HCT116 (cell line): Measurements from ENCODE around the gene CUEDC1. TPM values are rescaled to one million over a fixed set of nuclear protein-coding genes. Genes with fewer than 3 reads are reported as not detected.

Experiments
- ATAC-seq: fragments of 200-7000 bp; cut with Tn5 transposase; 2 replicates; pipeline ENCODE4 v1.9.1; 2020; ENCODE audit warnings: mild to moderate bottlenecking, moderate library complexity
- BruUV-seq: library from RNA; stranded (reverse); fragments of 400-500 nt; replicated peaks from 2 replicates; lab custom pipeline; 2021; lab: Mats Ljungman, UMichigan
- CTCF ChIA-PET: fragments of 300-600 bp; sonication (Branson Sonifier 250); formaldehyde crosslinking; loops from one replicate; lab custom pipeline; 2021; ENCODE audit warnings: antibody characterized with exemption; lab: Charles Lee
- POLR2A ChIA-PET: fragments of 300-600, 350-600 bp; sonication (Branson Sonifier 250); formaldehyde crosslinking; loops from one replicate; lab custom pipeline; 2021; ENCODE audit warnings: antibody characterized with exemption; lab: Charles Lee
- RAD21 ChIA-PET, 2 experiments: fragments of 300-600 bp; sonication (Branson Sonifier 250); formaldehyde crosslinking; loops; one replicate each; lab custom pipeline; 2023; ENCODE audit warnings: low total read pairs in 2 of 2; ENCODE audit not compliant: uncharacterized antibody in 2 of 2, unreplicated experiment in 2 of 2, low non-redundant PET in 1 of 2; lab: Charles Lee
- DNase-seq: peaks from one replicate; pipeline ENCODE4 v3.0.0-alpha.2; 2010; ENCODE audit warnings: low read depth, low spot score
- H2AFZ ChIP-seq: fragments of 200-600 bp; shearing (Covaris generic), sonication (generic); 2 replicates; pipeline ENCODE4 v1.6.1; 2017; ENCODE audit warnings: low read depth, mixed run types, mixed read lengths, antibody characterized with exemption, low read length; ENCODE audit not compliant: poor library complexity, severe bottlenecking
- H3K27ac ChIP-seq: 2 replicates; pipeline ENCODE4 v1.5.1; 2012; ENCODE audit warnings: low read depth, low read length
- H3K27me3 ChIP-seq: fragments of 200-600 bp; sonication (generic); 2 replicates; pipeline ENCODE4 v1.6.1; 2016; ENCODE audit warnings: mixed run types, low read length, mixed read lengths; ENCODE audit not compliant: insufficient read depth
- H3K36me3 ChIP-seq, 2 experiments: fragments of 200-500 bp in 1 of 2; fragments of 200-600 bp in 1 of 2; sonication (Bioruptor generic) in 1 of 2; sonication (generic) in 1 of 2; 2 replicates each; pipeline versions ENCODE4 v1.5.1 to v1.6.1; 2014 to 2016; ENCODE audit warnings: low read length in 2 of 2, inconsistent platforms in 1 of 2, mixed read lengths in 1 of 2, mixed run types in 1 of 2; ENCODE audit not compliant: insufficient read depth in 2 of 2, control insufficient read depth in 1 of 2
- H3K4me1 ChIP-seq, 2 experiments: fragments of 200-600 bp in 1 of 2; sonication (generic) in 1 of 2; 2 replicates each; pipeline versions ENCODE4 v1.5.1 to v1.6.1; 2012 to 2017; ENCODE audit warnings: low read length in 2 of 2, inconsistent platforms in 1 of 2, mild to moderate bottlenecking in 1 of 2, mixed read lengths in 1 of 2, mixed run types in 1 of 2, moderate library complexity in 1 of 2; ENCODE audit not compliant: insufficient read depth in 2 of 2, control insufficient read depth in 1 of 2
- H3K4me2 ChIP-seq: fragments of 200-600 bp; sonication (generic); 2 replicates; pipeline ENCODE4 v1.6.1; 2017; ENCODE audit warnings: mixed run types, low read length, mixed read lengths
- H3K4me3 ChIP-seq, 2 experiments: fragments of 200-600 bp in 1 of 2; sonication (generic) in 1 of 2; replicated peaks in 1 of 2; 2 replicates each; pipeline ENCODE4 v1.5.1; 2011 to 2016; ENCODE audit warnings: low read length in 2 of 2, control low read depth in 1 of 2, low read depth in 1 of 2, mild to moderate bottlenecking in 1 of 2, mixed read lengths in 1 of 2, mixed run types in 1 of 2
- H3K79me2 ChIP-seq: fragments of 200-600 bp; sonication (generic); 2 replicates; pipeline ENCODE4 v1.6.1; 2017; ENCODE audit warnings: mild to moderate bottlenecking, mixed run types, low read length, moderate library complexity, mixed read lengths; ENCODE audit not compliant: insufficient read depth
- H3K9ac ChIP-seq: fragments of 200-600 bp; sonication (generic); 2 replicates; pipeline ENCODE4 v1.6.1; 2016; ENCODE audit warnings: low read length, mixed read lengths
- H3K9me2 ChIP-seq: fragments of 200-600 bp; sonication (generic), shearing (Covaris generic); 2 replicates; pipeline ENCODE4 v1.6.1; 2017; ENCODE audit warnings: mixed run types, mild to moderate bottlenecking, moderate library complexity; ENCODE audit not compliant: insufficient read depth
- H3K9me3 ChIP-seq, 2 experiments: fragments of 200-500 bp in 1 of 2; fragments of 200-600 bp in 1 of 2; sonication (Bioruptor generic) in 1 of 2; sonication (generic) in 1 of 2; 2 replicates each; pipeline ENCODE4 v1.6.1; 2014 to 2017; ENCODE audit warnings: low read length in 2 of 2, mixed read lengths in 2 of 2, inconsistent platforms in 1 of 2, low read depth in 1 of 2, mild to moderate bottlenecking in 1 of 2, mixed run types in 1 of 2, moderate library complexity in 1 of 2; ENCODE audit not compliant: control insufficient read depth in 1 of 2, insufficient read depth in 1 of 2
- H4K20me1 ChIP-seq: fragments of 200-600 bp; sonication (generic), shearing (Covaris generic); 2 replicates; pipeline ENCODE4 v1.6.1; 2017; ENCODE audit warnings: mixed run types, mild to moderate bottlenecking, moderate library complexity; ENCODE audit not compliant: insufficient read depth
- CBX3 ChIP-seq: IDR thresholded peaks from 2 replicates; pipeline ENCODE4 v1.6.1; 2012; ENCODE audit warnings: low read depth
- CEBPB ChIP-seq: IDR thresholded peaks from 2 replicates; pipeline ENCODE4 v1.6.1; 2012; ENCODE audit warnings: low read depth
- EGR1 ChIP-seq: IDR thresholded peaks from 2 replicates; pipeline ENCODE4 v1.6.1; 2012; ENCODE audit warnings: low read depth
- ELF1 ChIP-seq: IDR thresholded peaks from 2 replicates; pipeline ENCODE4 v1.6.1; 2012; ENCODE audit warnings: low read depth, borderline replicate concordance
- EZH2 ChIP-seq: fragments of 200-600 bp; sonication (generic); IDR thresholded peaks from 2 replicates; pipeline ENCODE4 v1.6.1; 2017; ENCODE audit warnings: antibody characterized with exemption, mixed run types
- EZH2phosphoT487 ChIP-seq: fragments of 200-600 bp; IDR thresholded peaks from 2 replicates; pipeline ENCODE4 v1.6.1; 2018; ENCODE audit warnings: antibody characterized with exemption, borderline replicate concordance
- FOSL1 ChIP-seq: IDR thresholded peaks from 2 replicates; pipeline ENCODE4 v1.6.1; 2012; ENCODE audit warnings: low read depth
- POLR2A ChIP-seq: IDR thresholded peaks from 2 replicates; pipeline ENCODE4 v1.7.0; 2011; ENCODE audit warnings: borderline replicate concordance; ENCODE audit not compliant: insufficient read depth, insufficient read length; ENCODE audit errors: extremely low read depth
- POLR2AphosphoS5 ChIP-seq: IDR thresholded peaks from 2 replicates; pipeline ENCODE4 v1.6.1; 2011; ENCODE audit warnings: mild to moderate bottlenecking, low read depth, low read length, moderate library complexity
- RAD21 ChIP-seq: IDR thresholded peaks from 2 replicates; pipeline ENCODE4 v1.6.1; 2012; ENCODE audit warnings: low read depth, mild to moderate bottlenecking
- SIN3A ChIP-seq: IDR thresholded peaks from 2 replicates; pipeline ENCODE4 v1.6.1; 2012; ENCODE audit warnings: low read depth
- SP1 ChIP-seq: IDR thresholded peaks from 2 replicates; pipeline ENCODE4 v1.6.1; 2012; ENCODE audit warnings: low read depth
- SRF ChIP-seq: IDR thresholded peaks from 2 replicates; pipeline ENCODE4 v1.6.1; 2012; ENCODE audit warnings: low read depth
- TCF7L2 ChIP-seq: IDR thresholded peaks from 2 replicates; pipeline ENCODE4 v1.7.0; 2011; ENCODE audit warnings: borderline replicate concordance, inconsistent platforms; ENCODE audit not compliant: insufficient read depth, insufficient read length; ENCODE audit errors: extremely low read depth
- YY1 ChIP-seq: IDR thresholded peaks from 2 replicates; pipeline ENCODE4 v1.6.1; 2011; ENCODE audit warnings: low read length, low read depth, moderate library complexity, mild to moderate bottlenecking; ENCODE audit not compliant: insufficient replicate concordance; ENCODE audit errors: extremely low read depth
- ZFX ChIP-seq: fragments of 450-650 bp; IDR thresholded peaks from 2 replicates; pipeline ENCODE4 v1.6.1; 2017
- intact Hi-C: fragments of 100-400 bp; cut with micrococcal nuclease; formaldehyde crosslinking; loops from 2 replicates; pipeline ENCODE4 v1.10.0; 2022
- total RNA-seq: library from RNA; stranded (reverse); gene quantifications from one replicate; pipeline ENCODE4 v1.2.1, GENCODE V29; 2021; ENCODE audit not compliant: unreplicated experiment
- TF ChIP-seq, protein P1 (sequence below): IDR thresholded peaks from 2 replicates; pipeline ENCODE4 v1.6.1; 2012
- TF ChIP-seq, protein P2 (sequence below): IDR thresholded peaks from 2 replicates; pipeline ENCODE4 v1.6.1; 2011; ENCODE audit warnings: mild to moderate bottlenecking, low read length, moderate library complexity; ENCODE audit not compliant: insufficient replicate concordance; ENCODE audit errors: extremely low read depth
- TF ChIP-seq, protein P3 (sequence below), 3 experiments: fragments of 200-600 bp in 1 of 3; sonication (generic) in 1 of 3; IDR thresholded peaks in 2 of 3; conservative IDR thresholded peaks in 1 of 3; 2 replicates each; pipeline ENCODE4 v1.5.1; 2012 to 2017; ENCODE audit warnings: low read depth in 2 of 3, low read length in 2 of 3, antibody characterized with exemption in 1 of 3, borderline replicate concordance in 1 of 3, control low read depth in 1 of 3, mild to moderate bottlenecking in 1 of 3, mixed read lengths in 1 of 3, mixed run types in 1 of 3, moderate library complexity in 1 of 3; ENCODE audit not compliant: insufficient read depth in 1 of 3
- TF ChIP-seq, protein P4 (sequence below): IDR thresholded peaks from 2 replicates; pipeline ENCODE4 v1.6.1; 2012; ENCODE audit warnings: low read depth

The CUEDC1 gene
- total RNA-seq, 1 experiment from 2014 or later = 60.2 TPM

DNA sequence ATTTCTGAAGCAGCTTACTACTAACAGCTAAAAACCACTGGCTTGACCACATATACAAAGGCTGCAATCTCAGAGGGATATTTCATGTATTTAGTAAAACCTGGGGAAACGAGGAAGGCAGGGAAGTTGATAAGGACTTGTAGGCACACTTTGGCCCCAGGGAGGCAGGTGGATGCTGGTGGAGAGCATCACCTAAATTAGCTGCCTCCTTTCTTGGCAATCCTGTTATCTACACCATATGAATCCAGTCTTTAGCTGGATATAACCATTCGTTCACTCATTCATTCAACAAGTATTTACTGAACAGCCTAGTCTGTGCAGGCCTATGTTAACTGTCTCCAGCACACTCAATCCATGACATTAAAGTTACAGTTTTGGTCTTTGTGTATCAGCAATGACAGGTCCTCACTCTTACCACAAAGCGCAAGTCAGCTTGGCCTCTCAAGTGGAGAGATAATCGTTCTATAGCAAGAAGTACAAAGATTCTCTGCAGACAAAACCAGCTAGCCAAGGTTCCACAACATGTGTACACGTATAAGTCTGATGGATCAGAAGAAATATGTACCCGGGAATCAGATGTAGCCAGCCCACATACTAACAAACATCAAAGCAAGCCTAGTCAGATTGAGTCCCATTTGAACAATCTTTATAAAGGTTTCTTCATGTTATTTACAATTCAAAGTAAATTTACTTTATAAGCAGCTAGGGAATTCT is 116.2 kb downstream of the CUEDC1 start:
- BruUV-seq = no TSS peak
- Histone ChIP-seq H3K27me3 (no peaks in the 10 kb centered on the region), H3K27ac (no peak overlapping the region), H3K79me2 (peaks cover 33% of the 10 kb centered on the region), H3K36me3 (peaks cover 24 to 32% of the 10 kb centered on the region in 2 experiments; a peak in 3 of 4 replicates), H3K4me2 (no peak overlapping the region), H3K9ac (no peak overlapping the region), H3K9me2 (no peaks in the 10 kb centered on the region), H2AFZ (no peak overlapping the region)
- no peak for TF ChIP-seq RAD21
- TF ChIP-seq, protein P1, sequence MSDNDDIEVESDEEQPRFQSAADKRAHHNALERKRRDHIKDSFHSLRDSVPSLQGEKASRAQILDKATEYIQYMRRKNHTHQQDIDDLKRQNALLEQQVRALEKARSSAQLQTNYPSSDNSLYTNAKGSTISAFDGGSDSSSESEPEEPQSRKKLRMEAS = no peak
- TF ChIP-seq TCF7L2 = no peak
- no peak for TF ChIP-seq POLR2AphosphoS5
- TF ChIP-seq POLR2A = no peak
- no peak for TF ChIP-seq SP1
- TF ChIP-seq EGR1 = no peak
- TF ChIP-seq, protein P2, sequence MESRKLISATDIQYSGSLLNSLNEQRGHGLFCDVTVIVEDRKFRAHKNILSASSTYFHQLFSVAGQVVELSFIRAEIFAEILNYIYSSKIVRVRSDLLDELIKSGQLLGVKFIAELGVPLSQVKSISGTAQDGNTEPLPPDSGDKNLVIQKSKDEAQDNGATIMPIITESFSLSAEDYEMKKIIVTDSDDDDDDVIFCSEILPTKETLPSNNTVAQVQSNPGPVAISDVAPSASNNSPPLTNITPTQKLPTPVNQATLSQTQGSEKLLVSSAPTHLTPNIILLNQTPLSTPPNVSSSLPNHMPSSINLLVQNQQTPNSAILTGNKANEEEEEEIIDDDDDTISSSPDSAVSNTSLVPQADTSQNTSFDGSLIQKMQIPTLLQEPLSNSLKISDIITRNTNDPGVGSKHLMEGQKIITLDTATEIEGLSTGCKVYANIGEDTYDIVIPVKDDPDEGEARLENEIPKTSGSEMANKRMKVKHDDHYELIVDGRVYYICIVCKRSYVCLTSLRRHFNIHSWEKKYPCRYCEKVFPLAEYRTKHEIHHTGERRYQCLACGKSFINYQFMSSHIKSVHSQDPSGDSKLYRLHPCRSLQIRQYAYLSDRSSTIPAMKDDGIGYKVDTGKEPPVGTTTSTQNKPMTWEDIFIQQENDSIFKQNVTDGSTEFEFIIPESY = no peak
- no peak for TF ChIP-seq SRF
- TF ChIP-seq, protein P3, sequence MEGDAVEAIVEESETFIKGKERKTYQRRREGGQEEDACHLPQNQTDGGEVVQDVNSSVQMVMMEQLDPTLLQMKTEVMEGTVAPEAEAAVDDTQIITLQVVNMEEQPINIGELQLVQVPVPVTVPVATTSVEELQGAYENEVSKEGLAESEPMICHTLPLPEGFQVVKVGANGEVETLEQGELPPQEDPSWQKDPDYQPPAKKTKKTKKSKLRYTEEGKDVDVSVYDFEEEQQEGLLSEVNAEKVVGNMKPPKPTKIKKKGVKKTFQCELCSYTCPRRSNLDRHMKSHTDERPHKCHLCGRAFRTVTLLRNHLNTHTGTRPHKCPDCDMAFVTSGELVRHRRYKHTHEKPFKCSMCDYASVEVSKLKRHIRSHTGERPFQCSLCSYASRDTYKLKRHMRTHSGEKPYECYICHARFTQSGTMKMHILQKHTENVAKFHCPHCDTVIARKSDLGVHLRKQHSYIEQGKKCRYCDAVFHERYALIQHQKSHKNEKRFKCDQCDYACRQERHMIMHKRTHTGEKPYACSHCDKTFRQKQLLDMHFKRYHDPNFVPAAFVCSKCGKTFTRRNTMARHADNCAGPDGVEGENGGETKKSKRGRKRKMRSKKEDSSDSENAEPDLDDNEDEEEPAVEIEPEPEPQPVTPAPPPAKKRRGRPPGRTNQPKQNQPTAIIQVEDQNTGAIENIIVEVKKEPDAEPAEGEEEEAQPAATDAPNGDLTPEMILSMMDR (IDR thresholded peaks at IDR 0.05 in 2 of 3, conservative IDR thresholded peaks at IDR 0.05 in 1 of 3; ENCODE audit: borderline replicate concordance in 1 of 3, insufficient read depth in 1 of 3, low read depth in 2 of 3, low read length in 2 of 3) = no peak
- no peak for TF ChIP-seq CEBPB
- TF ChIP-seq YY1 = no peak
- TF ChIP-seq, protein P4, sequence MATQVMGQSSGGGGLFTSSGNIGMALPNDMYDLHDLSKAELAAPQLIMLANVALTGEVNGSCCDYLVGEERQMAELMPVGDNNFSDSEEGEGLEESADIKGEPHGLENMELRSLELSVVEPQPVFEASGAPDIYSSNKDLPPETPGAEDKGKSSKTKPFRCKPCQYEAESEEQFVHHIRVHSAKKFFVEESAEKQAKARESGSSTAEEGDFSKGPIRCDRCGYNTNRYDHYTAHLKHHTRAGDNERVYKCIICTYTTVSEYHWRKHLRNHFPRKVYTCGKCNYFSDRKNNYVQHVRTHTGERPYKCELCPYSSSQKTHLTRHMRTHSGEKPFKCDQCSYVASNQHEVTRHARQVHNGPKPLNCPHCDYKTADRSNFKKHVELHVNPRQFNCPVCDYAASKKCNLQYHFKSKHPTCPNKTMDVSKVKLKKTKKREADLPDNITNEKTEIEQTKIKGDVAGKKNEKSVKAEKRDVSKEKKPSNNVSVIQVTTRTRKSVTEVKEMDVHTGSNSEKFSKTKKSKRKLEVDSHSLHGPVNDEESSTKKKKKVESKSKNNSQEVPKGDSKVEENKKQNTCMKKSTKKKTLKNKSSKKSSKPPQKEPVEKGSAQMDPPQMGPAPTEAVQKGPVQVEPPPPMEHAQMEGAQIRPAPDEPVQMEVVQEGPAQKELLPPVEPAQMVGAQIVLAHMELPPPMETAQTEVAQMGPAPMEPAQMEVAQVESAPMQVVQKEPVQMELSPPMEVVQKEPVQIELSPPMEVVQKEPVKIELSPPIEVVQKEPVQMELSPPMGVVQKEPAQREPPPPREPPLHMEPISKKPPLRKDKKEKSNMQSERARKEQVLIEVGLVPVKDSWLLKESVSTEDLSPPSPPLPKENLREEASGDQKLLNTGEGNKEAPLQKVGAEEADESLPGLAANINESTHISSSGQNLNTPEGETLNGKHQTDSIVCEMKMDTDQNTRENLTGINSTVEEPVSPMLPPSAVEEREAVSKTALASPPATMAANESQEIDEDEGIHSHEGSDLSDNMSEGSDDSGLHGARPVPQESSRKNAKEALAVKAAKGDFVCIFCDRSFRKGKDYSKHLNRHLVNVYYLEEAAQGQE = no peak
- no peak for TF ChIP-seq SIN3A
- TF ChIP-seq CBX3 = no peak
- TF ChIP-seq EZH2phosphoT487 = no peak
- TF ChIP-seq ZFX = no peak
- no peak for TF ChIP-seq EZH2
- no peak for TF ChIP-seq ELF1
- no peak for TF ChIP-seq FOSL1
- TF ChIP-seq, all 23 proteins: peak for 0
- Histone ChIP-seq H3K4me3 (no peak overlapping the region), H3K9me3 (no peaks in the 10 kb centered on the region), H3K4me1 (0 out of 4 replicates have a peak, but pooled peaks cover 0 to 5% of the 10 kb centered on the region in 2 experiments), H4K20me1 (0 out of 2 replicates have a peak, but pooled peaks cover 4% of the 10 kb centered on the region)
- intact Hi-C loops = no loop called here
- no peak for ATAC-seq
- DNase-seq = no peak
- CTCF ChIA-PET = interaction anchor here (1.1 kb wide), 1 partner anchor 273 kb away, joined by 3 read pairs; no protein-coding TSS in a partner anchor
- POLR2A ChIA-PET = no interaction called here
- RAD21 ChIA-PET = no interaction called here
